SU-DHL-6 (cell line): ENCODE results near the gene TSGA10IP.

Source experiments
- H2AFZ ChIP-seq: fragments of 200-600 bp; sonication (generic); 2 replicates; pipeline ENCODE4 v1.6.1; 2014; ENCODE audit warnings: low read depth, mild to moderate bottlenecking, moderate library complexity, mixed read lengths, antibody characterized with exemption, low read length; ENCODE audit not compliant: severe bottlenecking
- H3F3A ChIP-seq: fragments of 200-600 bp; shearing (Covaris generic); 2 replicates; pipeline ENCODE4 v1.6.0; 2016; ENCODE audit warnings: antibody characterized with exemption, mild to moderate bottlenecking; ENCODE audit not compliant: insufficient read depth
- H3K27ac ChIP-seq: fragments of 200-600 bp; sonication (generic); 2 replicates; pipeline ENCODE4 v1.5.1; 2016; ENCODE audit warnings: low read depth, mild to moderate bottlenecking, low read length, moderate library complexity, mixed read lengths
- H3K27me3 ChIP-seq: fragments of 200-600 bp; sonication (generic), shearing (Covaris generic); 2 replicates; pipeline ENCODE4 v1.6.0; 2014; ENCODE audit warnings: mild to moderate bottlenecking, low read length
- H3K36me3 ChIP-seq: fragments of 200-600 bp; sonication (generic); 2 replicates; pipeline ENCODE4 v1.6.1; 2014; ENCODE audit warnings: mild to moderate bottlenecking, low read length, mixed read lengths
- H3K4me2 ChIP-seq: fragments of 300-600, 200-600 bp; shearing (Covaris generic), sonication (generic); 2 replicates; pipeline ENCODE4 v1.6.0; 2014; ENCODE audit warnings: low read length, low read depth, mild to moderate bottlenecking; ENCODE audit not compliant: poor library complexity, severe bottlenecking
- H3K4me3 ChIP-seq: fragments of 200-600 bp; sonication (generic); 2 replicates; pipeline ENCODE4 v1.5.1; 2014; ENCODE audit warnings: antibody characterized with exemption, low read length, mild to moderate bottlenecking, mixed read lengths; ENCODE audit not compliant: insufficient read depth, poor library complexity, severe bottlenecking
- H3K79me2 ChIP-seq: fragments of 200-600 bp; sonication (generic); 2 replicates; pipeline ENCODE4 v1.6.1; 2014; ENCODE audit warnings: mild to moderate bottlenecking, low read length, moderate library complexity; ENCODE audit not compliant: insufficient read depth
- H3K9ac ChIP-seq: fragments of 200-600 bp; sonication (generic); 2 replicates; pipeline ENCODE4 v1.7.0; 2014; ENCODE audit warnings: mild to moderate bottlenecking, low read length
- H3K9me2 ChIP-seq: fragments of 200-600 bp; sonication (generic); replicated peaks from 2 replicates; pipeline ENCODE4 v1.6.1; 2014; ENCODE audit warnings: low read length; ENCODE audit not compliant: insufficient read depth
- H3K9me3 ChIP-seq: fragments of 200-600 bp; sonication (generic); 2 replicates; pipeline ENCODE4 v1.6.1; 2014; ENCODE audit warnings: low read length, mixed read lengths; ENCODE audit not compliant: insufficient read depth
- H4K20me1 ChIP-seq: fragments of 200-600 bp; sonication (generic); 2 replicates; pipeline ENCODE4 v1.6.1; 2014; ENCODE audit warnings: low read depth, mild to moderate bottlenecking, antibody characterized with exemption, low read length, moderate library complexity, mixed read lengths
- CTCF ChIP-seq: fragments of 200-600 bp; sonication (generic); IDR thresholded peaks from one replicate; pipeline ENCODE4 v1.5.1; 2017; ENCODE audit warnings: antibody characterized with exemption, mild to moderate bottlenecking, low read length, moderate library complexity; ENCODE audit not compliant: insufficient read depth, poor library complexity, severe bottlenecking
- EZH2phosphoT487 ChIP-seq: fragments of 200-600 bp; sonication (generic), shearing (Covaris generic); conservative IDR thresholded peaks from 2 replicates; pipeline ENCODE4 v1.6.1; 2018; ENCODE audit warnings: mild to moderate bottlenecking, antibody characterized with exemption, low read length, moderate library complexity, mixed read lengths

The TSGA10IP gene

GRCh38 chr11:65921876-65922275, 23.4 kb upstream of the TSGA10IP start:
- TF ChIP-seq EZH2phosphoT487 (no peak), CTCF (no peak)
- no peaks in the 10 kb centered on the region for H3F3A ChIP-seq
- no peaks in the 10 kb centered on the region for H3K79me2 ChIP-seq
- H3K27ac ChIP-seq, result no peak overlapping the region
- H3K36me3 ChIP-seq, result no peaks in the 10 kb centered on the region
- H3K9ac ChIP-seq, result no peak overlapping the region
- H3K27me3 ChIP-seq, result no peaks in the 10 kb centered on the region
- H4K20me1 ChIP-seq, result no peaks in the 10 kb centered on the region
- H3K9me3 ChIP-seq, result no peaks in the 10 kb centered on the region
- no peak overlapping the region for H2AFZ ChIP-seq
- no peak overlapping the region for H3K4me2 ChIP-seq
- H3K4me3 ChIP-seq, result no peak overlapping the region
- no peaks in the 10 kb centered on the region for H3K9me2 ChIP-seq

GRCh38 chr11:65922565-65922964, 22.7 kb upstream of the TSGA10IP start:
- H3K4me3 ChIP-seq, result no peak overlapping the region
- H3K79me2 ChIP-seq, result no peaks in the 10 kb centered on the region
- H4K20me1 ChIP-seq, result no peaks in the 10 kb centered on the region
- no peaks in the 10 kb centered on the region for H3K36me3 ChIP-seq
- no peak overlapping the region for H3K27ac ChIP-seq
- H2AFZ ChIP-seq, result no peak overlapping the region
- no peaks in the 10 kb centered on the region for H3K27me3 ChIP-seq
- H3F3A ChIP-seq, result no peaks in the 10 kb centered on the region
- TF ChIP-seq CTCF (no peak), EZH2phosphoT487 (no peak)
- no peaks in the 10 kb centered on the region for H3K9me2 ChIP-seq
- H3K9ac ChIP-seq, result no peak overlapping the region
- no peaks in the 10 kb centered on the region for H3K9me3 ChIP-seq
- no peak overlapping the region for H3K4me2 ChIP-seq

- TF ChIP-seq CTCF (no peak), EZH2phosphoT487 (no peak)
- Histone ChIP-seq H3K27me3 (no peaks in the 10 kb centered on the region), H4K20me1 (no peaks in the 10 kb centered on the region), H3K79me2 (no peaks in the 10 kb centered on the region), H3K4me3 (no peak overlapping the region), H3K4me2 (no peak overlapping the region), H3F3A (no peaks in the 10 kb centered on the region), H3K9me2 (no peaks in the 10 kb centered on the region), H3K9ac (no peak overlapping the region), H3K27ac (no peak overlapping the region), H3K9me3 (no peaks in the 10 kb centered on the region), H3K36me3 (no peaks in the 10 kb centered on the region), H2AFZ (no peak overlapping the region)
These were observed 19.9 kb upstream of the TSGA10IP start for GRCh38 chr11:65925397-65925796.

GRCh38 chr11:65927904-65928397, 17.3 kb upstream of the TSGA10IP start:
- Histone ChIP-seq H3K27ac (no peak overlapping the region), H3K9me3 (no peaks in the 10 kb centered on the region), H3K9ac (no peak overlapping the region), H3K4me3 (no peak overlapping the region), H3F3A (no peaks in the 10 kb centered on the region), H3K36me3 (no peaks in the 10 kb centered on the region), H3K9me2 (no peaks in the 10 kb centered on the region), H2AFZ (peak overlapping the region; percentile 19), H3K79me2 (no peaks in the 10 kb centered on the region), H4K20me1 (no peaks in the 10 kb centered on the region), H3K4me2 (peak overlapping the region; percentile 24), H3K27me3 (no peaks in the 10 kb centered on the region)
- TF ChIP-seq CTCF, result no peak
- no peak for TF ChIP-seq EZH2phosphoT487
